ENCODE results near the gene ZNF516.

DNA sequence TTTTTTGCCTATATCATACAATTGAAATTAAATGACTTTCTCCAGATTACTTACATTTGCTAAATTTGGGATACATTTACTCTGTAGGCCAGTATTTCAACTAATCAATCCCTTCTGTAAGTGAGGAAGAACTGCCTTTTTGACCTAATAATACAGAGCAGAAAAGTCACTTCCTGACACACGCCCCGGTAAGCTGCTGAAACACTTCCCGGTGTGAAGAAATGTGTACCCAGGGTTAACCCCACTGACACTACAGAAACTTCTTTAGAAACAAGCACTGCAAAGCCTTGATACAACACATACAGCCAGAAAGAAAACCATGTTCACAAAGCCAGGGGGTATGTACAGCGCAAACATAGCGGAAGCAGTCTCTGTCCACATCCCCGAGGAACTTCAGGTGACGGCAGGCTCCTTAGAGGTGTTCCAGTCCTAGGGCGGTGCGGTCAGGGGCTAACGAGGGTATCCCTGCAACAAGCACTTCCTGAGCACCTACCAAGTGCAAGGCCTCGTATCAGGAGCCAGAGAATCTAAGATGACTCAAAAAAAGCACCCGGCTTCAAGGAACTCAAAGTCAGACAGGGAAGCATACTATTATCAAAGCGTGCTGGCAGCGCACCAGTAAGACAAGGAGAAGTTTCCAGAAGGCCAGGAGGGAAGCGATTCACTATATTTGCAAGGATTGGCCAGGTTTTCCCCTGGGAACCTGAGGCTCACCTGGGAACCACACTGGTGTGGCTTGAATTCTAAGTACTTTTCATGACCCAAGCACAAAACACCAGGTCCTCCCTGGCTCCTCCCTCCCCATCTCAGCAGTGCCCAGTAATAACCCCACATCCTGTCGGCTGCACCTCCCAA, 46.6 kb downstream of the ZNF516 start:
- no peak for TF ChIP-seq CTCF (IDR thresholded peaks at IDR 0.05; ENCODE audit: poor library complexity)
- no peak for TF ChIP-seq EZH2 (IDR thresholded peaks at IDR 0.05; ENCODE audit: borderline replicate concordance)

Measured in hepatocyte (in vitro differentiated cells).